Hematopoietic multipotent progenitor cell treated with erythropoietin and hydrocortisone succinate and interleukin-3 and kit ligand, for 4 days (in vitro differentiated cells): Measurements from ENCODE around the gene SOX11.
"Not testable (repeated sequence)": the region's sequence is repeated elsewhere in the genome, so short reads cannot be mapped to it uniquely, and the experiment has no call there.

Experiments
- DNase-seq: peaks from one replicate; pipeline ENCODE4 v3.0.0-alpha.2; 2015

The SOX11 gene

DNA sequence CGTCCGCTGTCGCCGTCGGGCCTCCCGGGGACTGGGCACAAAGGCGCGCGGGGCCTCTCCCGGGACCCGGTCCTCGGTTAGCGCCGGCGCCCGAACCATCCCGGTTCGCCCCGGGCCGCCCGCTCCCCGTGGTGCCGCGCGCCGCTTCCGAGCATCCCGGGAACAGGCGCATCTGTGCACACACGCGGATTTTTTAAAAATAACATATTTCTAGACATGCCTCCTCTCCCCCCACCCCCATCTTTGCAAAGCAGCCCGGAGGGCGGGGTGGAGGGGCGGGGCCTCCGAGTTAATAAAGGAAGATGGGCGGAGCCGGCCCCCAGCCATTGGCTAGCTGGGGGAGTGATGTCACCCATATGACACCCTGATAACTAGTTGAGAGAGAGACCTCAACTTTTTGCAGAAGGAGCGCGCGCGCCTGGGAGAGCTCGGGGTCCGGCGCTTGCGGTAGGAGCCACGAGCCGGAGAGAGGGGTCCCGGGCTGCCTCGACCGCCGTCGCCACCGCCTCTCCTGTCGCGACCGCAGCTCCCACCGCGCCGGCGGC, at the start of gene SOX11:
Gene SOX11, plus strand, starts transcription at position 400 of the 545 bp plus-strand sequence. CDS start 338 bp downstream, outside the sequence.
- peak; percentile 63 for DNase-seq

DNA sequence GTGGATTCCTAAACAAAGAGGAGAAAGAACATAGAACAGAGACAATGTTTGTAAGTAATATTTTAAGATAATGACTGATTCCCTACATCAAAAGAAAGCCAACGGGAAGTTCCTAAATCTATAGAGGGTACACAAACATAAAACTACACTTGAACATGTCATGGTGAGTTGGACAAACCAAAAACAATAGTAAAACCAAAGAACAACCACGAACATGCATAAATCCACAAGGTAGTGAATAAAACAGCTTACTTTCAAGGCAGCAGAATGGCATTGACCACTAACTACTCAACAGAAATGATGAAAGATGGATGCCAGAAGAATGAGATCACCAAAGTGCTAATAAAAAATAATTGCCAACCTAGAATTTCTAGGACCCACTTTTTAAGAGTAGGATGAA, 39.5 kb upstream of the SOX11 start:
- not testable (repeated sequence) for DNase-seq

- not testable (repeated sequence) for DNase-seq
These were observed 38.4 kb upstream of the SOX11 start for GRCh38 chr2:5653756-5654155.

- DNase-seq: no peak
These were observed 35.0 kb upstream of the SOX11 start for GRCh38 chr2:5657231-5657630.

- no peak for DNase-seq
These were observed 31.6 kb upstream of the SOX11 start for GRCh38 chr2:5660591-5660990.

DNA sequence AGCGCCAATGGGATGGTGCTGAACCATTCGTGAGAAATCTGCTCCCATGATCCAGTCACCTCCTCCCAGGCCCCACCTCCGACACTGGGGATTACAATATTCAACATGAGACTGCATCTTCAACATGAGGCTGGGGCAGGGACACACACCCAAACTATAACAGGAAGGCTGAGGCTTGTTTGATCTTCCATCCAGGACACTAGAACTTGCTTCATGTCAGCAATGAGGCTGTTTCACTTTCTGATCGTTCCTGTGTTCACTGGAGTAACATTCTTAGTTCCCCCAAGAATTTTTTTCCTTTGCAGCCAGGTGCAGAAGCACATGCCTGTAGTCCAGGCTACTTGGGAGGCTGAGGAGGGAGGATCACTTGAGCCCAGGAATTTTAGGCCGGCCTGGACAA, 30.8 kb upstream of the SOX11 start:
- no peak for DNase-seq

DNA sequence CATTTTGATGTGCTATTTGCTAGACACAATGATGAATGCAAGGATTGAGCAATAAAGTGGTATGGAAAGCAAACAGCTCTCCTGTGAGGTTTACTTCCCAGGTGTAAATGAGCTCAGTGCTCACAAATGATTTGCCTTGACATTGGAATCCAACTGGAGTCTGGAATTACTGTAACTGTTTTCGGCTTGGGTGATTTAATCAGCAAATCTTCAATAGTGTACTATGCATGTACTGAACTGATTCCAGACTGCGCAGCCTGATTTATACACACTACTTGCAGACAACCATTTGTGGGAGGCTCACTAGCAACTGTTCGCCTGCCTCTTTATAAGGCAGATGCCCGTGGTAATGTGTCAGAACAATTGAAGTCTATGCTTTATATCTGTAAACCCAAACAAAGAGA, 27.9 kb upstream of the SOX11 start:
- DNase-seq: no peak

DNA sequence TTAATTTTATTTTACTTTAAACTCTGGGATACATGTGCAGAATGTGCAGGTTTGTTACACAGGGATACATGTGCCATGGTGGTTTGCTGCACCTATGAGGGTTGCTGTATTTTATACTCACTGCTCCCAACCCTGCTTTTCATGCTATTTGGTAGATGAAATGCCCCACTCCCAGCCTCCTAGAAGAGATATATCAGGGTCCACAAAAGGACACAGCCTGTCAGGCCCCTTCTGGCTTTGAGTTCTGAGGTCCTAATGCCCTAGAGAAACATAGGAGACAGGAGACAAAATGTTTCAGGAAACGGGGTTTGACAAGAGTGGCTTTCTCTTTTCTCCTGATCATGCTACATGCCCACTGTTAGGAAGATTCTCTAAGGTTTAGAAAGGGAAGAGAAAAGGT, 27.1 kb upstream of the SOX11 start:
- no peak for DNase-seq

DNA sequence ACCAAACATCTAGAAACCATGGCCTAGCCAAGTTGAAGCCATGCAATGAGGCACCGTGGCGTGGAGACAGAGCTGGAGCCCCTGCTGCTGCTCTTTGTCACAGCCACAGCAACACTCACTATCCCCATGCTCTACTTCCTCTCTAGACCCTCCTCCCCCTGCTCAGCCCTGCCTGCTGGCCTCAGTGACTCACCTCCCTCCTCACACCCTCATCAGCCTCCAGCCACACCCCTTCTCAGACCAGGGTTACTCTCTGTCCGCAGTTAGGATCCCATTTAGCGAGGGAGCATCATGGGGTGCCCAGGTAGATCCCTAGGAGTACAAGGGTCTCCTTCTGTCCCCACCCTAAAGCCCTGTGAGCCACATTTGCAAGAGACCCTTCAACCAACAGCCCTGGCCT, 25.4 kb upstream of the SOX11 start:
- no peak for DNase-seq

GRCh38 chr2:5667655-5668054, 24.5 kb upstream of the SOX11 start:
- not testable (repeated sequence) for DNase-seq

DNA sequence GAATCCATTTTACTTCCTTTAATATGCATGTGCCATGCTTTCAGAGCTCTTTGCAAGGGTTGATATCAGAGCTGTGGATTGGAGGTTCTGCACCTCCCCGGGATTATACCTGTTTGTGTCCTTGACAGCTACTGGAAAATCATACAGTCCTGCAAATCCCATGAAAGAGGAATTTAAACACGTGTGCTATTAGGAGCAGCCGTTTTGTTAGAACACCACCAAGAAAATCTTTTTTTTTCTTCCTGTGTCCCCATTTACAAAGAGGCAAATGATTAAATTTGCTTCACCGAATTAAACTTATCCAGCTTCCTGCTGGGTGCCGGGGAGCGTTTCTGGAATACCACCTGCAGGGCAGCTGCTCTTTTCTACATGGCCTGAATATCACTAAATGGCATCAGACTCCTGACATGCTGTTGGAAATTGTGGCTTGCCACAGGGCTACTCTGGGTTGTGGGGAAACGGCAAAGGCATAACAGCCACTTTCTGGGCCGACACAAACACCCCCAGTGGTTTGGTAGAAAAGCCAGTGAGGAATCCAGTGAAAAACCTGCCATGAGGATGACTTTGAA, 23.4 kb upstream of the SOX11 start:
- no peak for DNase-seq

DNA sequence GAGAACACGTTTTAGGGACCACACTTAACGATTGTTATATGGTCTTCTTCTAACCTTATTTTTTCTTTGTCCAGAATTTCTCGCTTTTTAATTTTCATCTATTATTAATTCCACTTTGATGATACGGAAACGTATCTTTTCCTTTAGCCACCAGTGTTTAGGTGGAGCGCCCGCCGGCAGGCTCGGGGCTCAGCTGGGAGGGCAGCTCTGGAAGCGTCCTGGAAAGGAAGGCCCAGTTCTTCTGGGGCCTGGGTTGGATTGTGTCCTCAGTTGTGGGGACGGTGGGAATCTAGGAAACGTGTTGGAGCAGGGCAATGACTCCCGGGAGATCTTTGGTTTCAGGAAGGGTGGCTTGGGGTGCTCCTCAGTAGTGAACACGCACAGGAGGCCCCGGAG, 19.4 kb upstream of the SOX11 start:
- no peak for DNase-seq

DNA sequence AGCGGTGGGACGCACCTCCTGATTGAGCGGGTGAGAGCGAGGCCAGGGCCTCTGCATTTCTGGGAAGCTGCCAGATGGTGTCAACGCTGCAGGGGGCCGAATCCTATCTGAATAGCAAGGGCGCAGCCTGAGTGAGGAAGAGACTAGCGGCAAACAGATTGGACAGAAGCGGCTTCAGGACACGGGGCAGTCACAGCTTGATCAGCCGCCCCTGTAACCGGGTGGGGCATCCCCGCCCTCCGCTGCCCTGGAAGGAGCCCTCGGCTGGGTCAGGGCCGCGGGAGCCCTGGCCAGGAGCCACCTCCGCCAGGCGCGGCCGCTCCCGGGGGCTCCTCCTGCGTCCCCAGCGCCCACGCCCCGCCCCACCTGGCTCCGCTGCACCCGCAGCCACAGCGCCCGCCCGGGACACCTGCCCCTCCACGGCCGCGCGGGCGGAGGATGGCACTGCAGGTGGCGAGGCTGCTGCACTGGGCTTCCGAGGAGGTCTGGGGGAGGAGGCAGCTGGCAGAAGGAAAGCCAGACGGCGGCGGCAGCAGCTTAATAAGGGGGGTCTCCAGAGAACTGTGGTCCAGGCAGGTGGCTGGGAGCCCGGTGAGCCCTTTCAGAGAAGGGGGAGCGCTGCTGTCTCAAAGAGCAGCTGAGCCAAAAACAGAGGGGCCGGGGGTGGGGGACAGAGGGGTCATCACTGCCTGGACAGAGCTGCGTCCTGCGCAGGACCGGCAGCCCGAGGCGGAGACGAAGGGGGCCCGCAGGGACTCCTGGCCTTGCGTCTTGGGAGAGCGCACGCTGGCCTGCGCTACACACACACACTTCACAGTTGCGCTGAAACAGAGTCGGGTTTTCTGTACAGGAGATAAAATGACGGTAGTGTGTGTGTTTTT, 18.8 kb upstream of the SOX11 start:
- no peak for DNase-seq

- DNase-seq: no peak
These were observed 18.2 kb upstream of the SOX11 start for GRCh38 chr2:5674026-5674340.

DNA sequence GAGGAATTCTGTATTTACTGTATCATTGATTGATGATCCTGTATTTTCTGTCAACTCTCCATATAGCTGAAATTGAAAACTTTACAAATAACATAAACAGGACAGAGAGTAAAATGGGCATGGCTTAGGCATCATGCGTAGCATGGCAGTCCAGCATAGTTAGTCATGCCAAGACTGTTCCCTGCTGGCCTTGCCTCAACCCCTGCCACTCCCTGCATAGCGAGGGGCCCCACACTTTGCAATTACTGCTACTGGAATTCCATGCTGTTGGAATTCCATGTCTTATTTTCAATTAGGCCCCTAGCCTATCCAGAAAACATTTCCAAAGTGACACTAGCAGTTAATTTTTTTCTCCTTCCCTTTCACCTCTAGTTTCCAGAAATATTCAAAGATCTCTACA, 15.1 kb upstream of the SOX11 start:
- no peak for DNase-seq

DNA sequence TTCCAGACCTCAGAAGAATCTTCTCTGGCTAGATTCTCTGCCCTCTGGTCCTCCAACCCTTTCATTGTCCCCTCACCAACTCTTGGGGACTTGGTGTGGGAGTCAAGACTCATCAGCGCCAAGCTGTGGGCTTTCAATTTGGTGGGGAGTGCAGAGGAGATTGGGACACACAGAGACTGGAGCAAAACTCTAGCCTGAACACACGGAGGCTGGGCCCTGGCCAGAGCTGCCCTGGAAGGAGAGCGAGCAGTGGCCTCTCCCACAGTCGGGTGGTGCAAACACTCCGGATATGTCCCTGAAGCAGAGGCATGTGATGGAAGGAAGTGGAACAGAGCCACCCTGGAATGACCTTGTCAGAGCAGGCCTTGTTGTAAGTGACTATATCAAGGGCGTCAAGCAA, 8.7 kb upstream of the SOX11 start:
- no peak for DNase-seq

GRCh38 chr2:5685225-5685624, 7.0 kb upstream of the SOX11 start:
- no peak for DNase-seq

GRCh38 chr2:5686068-5686467, 6.1 kb upstream of the SOX11 start:
- no peak for DNase-seq

DNA sequence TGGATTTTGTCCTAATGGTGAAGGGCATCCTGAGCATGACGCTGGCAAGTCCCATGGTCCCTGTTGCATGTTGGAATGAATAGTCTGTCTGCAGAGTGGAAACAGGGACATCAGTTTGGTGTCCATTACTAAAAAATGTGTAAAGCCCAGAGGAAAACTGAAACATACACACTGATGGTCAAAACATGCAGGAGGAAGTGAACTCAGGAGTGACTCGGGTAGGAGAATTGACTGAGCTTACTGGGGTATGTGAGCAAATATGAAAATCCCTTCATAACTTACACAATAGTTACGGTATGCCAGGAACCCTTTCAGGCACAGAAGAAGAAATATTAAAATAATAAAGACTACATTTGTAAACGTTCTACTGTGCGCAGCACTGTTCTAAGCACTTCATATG, 5.6 kb upstream of the SOX11 start:
- DNase-seq: no peak

GRCh38 chr2:5689750-5690149, 2.4 kb upstream of the SOX11 start:
- no peak for DNase-seq

DNA sequence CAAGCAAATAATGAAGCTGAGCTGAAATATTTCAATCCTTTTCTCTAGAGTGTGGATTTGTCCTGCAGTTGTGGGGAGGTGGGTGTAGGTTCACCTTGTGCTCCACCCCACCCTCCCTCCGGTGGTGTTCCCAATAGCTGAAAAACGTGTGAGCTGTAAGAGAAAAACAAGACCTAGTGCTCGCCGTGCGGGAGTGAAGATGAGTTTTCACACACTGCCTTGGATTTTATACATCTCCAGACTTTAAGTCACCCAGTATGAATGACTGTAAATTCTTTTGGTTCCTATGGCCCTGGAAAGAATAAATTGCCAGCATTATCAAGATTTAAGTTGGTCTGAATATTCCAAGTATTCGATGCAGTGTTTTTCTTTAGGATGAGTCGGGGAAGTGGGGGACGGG, 1.9 kb upstream of the SOX11 start:
- no peak for DNase-seq

GRCh38 chr2:5690718-5691220, 1.4 kb upstream of the SOX11 start:
- no peak for DNase-seq

DNA sequence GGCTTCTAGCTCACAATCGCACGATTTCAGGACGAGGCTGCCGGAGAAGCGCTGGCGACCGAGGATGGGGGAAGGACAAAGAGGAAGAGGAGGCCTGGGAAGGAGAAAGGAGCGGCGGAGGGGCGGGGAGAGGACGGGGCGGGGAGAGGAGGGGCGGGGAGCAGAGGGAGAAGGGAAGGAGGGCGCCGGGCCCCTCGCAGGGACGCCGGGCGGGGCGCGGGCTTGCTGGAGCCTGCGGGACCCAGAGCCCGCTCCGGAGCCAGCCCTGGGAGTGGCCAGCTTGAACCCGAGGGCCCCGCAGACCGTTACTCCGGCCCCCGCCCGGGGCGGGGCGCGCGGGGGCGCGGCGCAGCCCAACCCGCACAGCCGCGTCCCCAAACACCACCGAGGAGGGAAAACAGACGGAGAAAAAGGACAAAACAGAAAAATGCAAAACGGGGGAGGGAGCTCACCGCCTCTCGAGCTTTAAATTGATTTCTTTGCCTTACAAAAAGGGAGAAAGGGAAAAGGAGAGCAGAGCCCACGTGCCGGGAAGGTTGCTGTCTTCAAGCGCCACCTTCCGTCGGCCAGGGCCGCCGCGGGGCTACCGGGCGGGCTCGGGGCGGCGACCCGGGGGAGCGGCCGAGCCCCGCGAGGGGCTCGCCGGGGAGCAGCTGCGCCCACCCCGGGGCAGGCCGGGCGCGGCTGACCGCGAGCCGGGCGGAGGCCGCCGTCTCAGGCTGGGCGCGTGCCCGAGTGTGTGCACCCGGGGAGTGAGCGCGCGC, 781 bp upstream of the SOX11 start:
- peak; percentile 16 for DNase-seq
